GM12892 (cell line): Measurements from ENCODE around the gene STRADB.
"Not testable (repeated sequence)": the region's sequence is repeated elsewhere in the genome, so short reads cannot be mapped to it uniquely, and the experiment has no call there.

ENCODE experiments used
- DNase-seq: peaks from one replicate; pipeline ENCODE4 v3.0.0; 2011; ENCODE audit not compliant: insufficient read length
- FAIRE-seq: peaks from 2 replicates; lab custom pipeline; 2011; peaks lifted over from hg19 to GRCh38; lab: Jason Lieb, UNC
- POLR2A ChIP-seq: IDR thresholded peaks from 2 replicates; pipeline ENCODE4 v1.6.1; 2011; ENCODE audit warnings: low read depth, low read length, control low read depth
- POLR2AphosphoS5 ChIP-seq: IDR thresholded peaks from 2 replicates; pipeline ENCODE4 v1.6.1; 2011; ENCODE audit warnings: low read depth, low read length, control low read depth
- TAF1 ChIP-seq: IDR thresholded peaks from 2 replicates; pipeline ENCODE4 v1.6.1; 2011; ENCODE audit warnings: low read depth, mild to moderate bottlenecking, control low read depth, low read length, borderline replicate concordance

Gene STRADB

DNA sequence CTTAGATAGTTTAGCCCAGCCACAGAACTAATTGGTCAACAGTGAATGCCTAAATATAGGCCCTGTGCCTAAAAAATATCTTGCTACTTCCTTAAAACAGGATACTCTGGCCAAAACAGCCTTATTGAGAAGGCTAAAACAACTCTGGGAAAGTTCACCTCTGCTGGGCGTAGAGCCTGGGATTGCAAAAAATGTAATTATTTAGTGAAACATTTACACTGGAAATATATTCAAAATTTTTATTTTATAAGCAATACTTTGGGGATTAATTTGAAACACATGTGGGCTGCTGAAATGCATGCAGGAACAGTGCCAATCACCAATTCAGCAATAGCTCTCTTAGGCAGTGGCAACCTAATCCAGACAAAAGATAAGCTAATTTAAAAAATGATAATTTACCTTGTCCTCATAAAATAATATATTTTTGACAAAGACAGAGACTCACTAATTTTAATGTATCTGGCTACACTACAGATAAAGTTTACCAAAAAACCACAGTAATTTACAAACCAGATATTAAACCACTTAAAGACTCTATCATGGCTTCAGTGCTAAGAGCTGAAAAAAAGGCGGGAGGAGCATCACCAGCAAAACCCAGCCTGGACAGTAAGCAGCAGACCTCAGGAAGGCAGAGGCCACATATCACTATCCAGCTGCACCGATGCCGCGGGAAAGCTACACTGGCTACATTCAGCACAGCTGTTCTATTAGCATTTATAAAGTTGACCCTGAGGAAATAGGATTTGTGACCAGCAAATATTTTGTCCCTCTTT lies 18.7 kb upstream of the STRADB start:
- FAIRE-seq (no peak), DNase-seq (no peak)
- TF ChIP-seq POLR2AphosphoS5, result no peak
- no peak for TF ChIP-seq TAF1
- TF ChIP-seq POLR2A, result no peak

DNA sequence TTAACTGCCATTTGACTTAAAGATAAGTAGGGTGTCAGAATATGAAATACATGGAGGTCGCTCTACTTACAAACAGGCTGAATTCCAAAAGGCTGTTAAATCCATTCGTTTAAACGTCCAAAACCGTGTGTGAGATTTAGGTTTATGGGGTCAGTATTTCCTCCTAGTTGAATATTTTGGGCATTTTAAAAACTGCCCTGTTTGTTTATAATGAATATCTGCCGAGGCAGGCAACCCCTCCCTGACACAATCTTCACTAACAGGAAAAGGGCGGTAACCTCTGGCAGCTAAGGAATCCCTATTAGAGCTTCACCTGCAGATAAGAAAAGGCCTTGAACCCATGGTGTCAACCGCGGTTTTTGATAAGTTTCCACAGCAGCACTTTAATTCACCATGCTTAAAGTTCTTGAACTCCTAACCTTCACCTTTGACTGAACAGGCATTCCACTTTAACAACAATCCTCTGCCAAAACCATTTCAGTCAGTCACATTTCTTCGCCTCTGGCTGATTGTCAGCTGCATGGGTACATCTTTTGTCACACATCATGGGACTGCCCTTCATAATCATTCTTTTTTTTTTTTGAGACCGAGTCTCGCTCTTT lies 18.0 kb upstream of the STRADB start:
- FAIRE-seq (no peak), DNase-seq (no peak)
- no peak for TF ChIP-seq TAF1
- no peak for TF ChIP-seq POLR2AphosphoS5
- no peak for TF ChIP-seq POLR2A

GRCh38 chr2:201436141-201436540 lies 15.4 kb upstream of the STRADB start:
- no peak for FAIRE-seq
- TF ChIP-seq POLR2A, result no peak
- no peak for TF ChIP-seq TAF1
- no peak for TF ChIP-seq POLR2AphosphoS5
- DNase-seq, result no peak

- DNase-seq, result not testable (repeated sequence)
Observed at GRCh38 chr2:201439336-201439922, 12.1 kb upstream of the STRADB start.

GRCh38 chr2:201440182-201440581 lies 11.4 kb upstream of the STRADB start:
- TF ChIP-seq POLR2A (no peak), TAF1 (no peak), POLR2AphosphoS5 (no peak)
- DNase-seq, result no peak
- peak; percentile 17 for FAIRE-seq

More at GRCh38 chr2:201439336-201439922, 12.1 kb upstream of the STRADB start:
- not testable (repeated sequence) for FAIRE-seq

DNA sequence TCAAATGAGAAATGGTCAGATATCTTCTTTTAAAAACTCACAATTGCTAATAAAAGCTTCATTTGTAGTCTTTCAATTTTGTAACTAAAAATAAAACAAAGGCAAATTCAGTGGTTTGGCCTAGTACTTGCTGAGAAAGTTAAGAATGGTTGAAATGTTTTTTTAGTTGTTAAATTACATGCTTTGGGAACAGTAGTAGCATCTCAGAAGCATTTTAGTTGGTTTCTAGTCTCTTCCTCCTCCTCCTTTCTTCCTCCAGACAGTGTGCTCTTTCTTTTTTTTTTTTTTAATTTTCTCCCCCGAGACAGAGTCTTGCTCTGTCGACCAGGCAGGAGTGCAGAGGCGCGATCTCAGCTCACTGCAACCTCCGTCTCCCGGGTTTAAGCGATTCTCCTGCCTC lies 10.1 kb upstream of the STRADB start:
- DNase-seq (no peak), FAIRE-seq (no peak)
- TF ChIP-seq TAF1, result no peak
- TF ChIP-seq POLR2AphosphoS5, result no peak
- TF ChIP-seq POLR2A, result no peak

GRCh38 chr2:201444746-201445465 lies 6.6 kb upstream of the STRADB start:
- FAIRE-seq (no peak), DNase-seq (no peak)
- TF ChIP-seq POLR2A (no peak), TAF1 (no peak), POLR2AphosphoS5 (no peak)

DNA sequence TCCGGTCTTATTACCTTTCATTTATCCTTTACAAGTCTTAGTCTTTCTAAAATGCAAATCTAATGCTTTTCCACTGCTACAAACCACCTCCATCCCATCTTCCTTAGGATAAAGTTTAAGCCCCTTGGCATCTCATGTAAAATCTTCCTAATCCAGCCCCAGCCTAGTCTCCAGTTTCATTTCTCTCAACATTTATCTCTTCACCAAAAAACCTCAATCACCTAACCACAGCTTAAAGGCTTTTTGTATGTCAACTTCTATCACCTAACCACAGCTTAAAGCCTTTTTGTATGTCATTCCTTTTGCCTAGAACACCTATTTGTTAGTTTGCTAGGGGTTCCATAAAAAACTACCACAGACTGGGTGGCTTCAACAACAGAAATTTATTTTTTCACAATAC lies 4.5 kb upstream of the STRADB start:
- peak; percentile 5 for FAIRE-seq
- DNase-seq, result no peak
- TF ChIP-seq POLR2A (no peak), TAF1 (no peak)

- no peak for FAIRE-seq
- DNase-seq, result no peak
Observed at GRCh38 chr2:201448061-201448460, 3.5 kb upstream of the STRADB start.

GRCh38 chr2:201448701-201449100 lies 2.8 kb upstream of the STRADB start:
- no peak for TF ChIP-seq POLR2AphosphoS5
- TF ChIP-seq TAF1, result no peak
- FAIRE-seq, result no peak
- DNase-seq, result no peak

More at GRCh38 chr2:201448061-201448460, 3.5 kb upstream of the STRADB start:
- TF ChIP-seq TAF1, result no peak
- no peak for TF ChIP-seq POLR2AphosphoS5
- no peak for TF ChIP-seq POLR2A

DNA sequence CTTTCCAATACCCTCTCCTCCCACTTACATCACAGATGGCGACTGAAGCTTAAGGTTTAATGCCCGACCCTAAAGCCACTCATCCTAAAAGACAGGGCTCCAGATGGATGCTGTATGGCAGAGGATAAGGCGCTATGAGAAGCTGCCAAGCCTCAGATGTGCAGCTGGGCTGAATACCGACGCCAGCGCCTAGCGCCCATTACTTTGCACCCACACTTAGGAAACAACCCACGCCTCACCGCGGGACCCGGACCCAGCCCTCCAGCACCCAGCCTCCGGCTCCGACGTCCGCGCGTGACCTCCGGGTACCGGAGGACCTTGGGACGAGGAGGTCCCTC lies 617 bp upstream of the STRADB start:
- TF ChIP-seq POLR2AphosphoS5 (no peak), TAF1 (no peak), POLR2A (no peak)
- no peak for DNase-seq
- FAIRE-seq, result no peak
